ENCODE results near the gene LUZP1.

Gene LUZP1

DNA sequence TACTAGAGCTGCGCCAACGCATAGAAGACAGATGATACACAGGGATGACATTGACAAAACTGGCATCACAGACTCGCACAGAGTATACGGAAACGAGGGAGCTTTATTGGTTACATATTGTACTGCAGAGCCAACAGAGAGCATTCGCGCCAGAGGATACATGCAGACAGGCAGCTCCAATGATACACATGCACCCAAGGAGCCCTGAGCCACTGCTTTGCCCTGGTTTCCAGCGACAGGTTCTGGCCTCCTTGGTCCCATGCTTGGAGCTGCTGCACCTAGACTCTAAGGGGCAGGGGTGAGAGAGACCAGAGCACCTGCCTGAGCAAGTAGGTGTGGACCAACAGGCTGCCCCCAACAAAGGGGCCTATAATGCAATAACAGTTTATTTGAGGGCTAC is 83.8 kb downstream of the LUZP1 start:
- no peak for DNase-seq (ENCODE audit: low spot score)

DNA sequence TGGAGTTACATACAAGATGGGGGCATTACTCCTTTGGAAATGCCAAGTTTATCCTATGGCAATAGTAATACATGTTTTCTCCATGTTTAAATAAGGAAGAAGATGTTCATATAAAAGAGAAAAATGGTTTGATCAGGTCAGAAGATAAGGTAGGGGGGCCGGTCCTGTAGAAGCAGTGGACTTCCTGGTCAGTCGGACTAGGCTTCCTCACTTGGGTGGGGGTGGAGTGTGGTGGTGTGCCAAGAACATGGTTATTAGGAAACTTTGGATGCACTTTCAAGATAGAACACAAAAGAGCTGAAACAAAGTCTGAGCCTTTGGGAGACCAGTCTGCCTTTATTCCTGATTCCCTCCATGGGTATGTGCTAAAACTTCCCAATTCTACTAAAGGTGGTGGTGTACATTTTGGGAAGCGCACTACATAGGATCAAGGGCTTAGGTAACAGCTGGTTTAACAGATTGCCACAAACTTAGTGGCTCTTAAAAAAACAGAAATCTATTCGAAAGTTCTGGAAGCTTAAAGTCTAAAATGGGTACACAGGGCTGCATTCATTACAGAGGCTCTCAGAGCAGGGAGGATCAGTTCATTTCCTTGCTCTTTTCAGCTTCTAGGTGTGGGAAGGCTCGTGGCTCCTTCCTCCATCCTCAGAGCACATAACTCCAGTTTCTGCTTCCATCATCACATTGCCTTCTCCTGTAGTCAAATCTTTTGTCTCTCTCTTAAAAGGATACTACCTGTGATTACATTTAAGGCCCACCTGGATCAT is 84.8 kb downstream of the LUZP1 start:
- no peak for DNase-seq (ENCODE audit: low spot score)

- DNase-seq (ENCODE audit: low spot score), result no peak
These were observed 87.3 kb downstream of the LUZP1 start for GRCh38 chr1:23081376-23081775.

DNA sequence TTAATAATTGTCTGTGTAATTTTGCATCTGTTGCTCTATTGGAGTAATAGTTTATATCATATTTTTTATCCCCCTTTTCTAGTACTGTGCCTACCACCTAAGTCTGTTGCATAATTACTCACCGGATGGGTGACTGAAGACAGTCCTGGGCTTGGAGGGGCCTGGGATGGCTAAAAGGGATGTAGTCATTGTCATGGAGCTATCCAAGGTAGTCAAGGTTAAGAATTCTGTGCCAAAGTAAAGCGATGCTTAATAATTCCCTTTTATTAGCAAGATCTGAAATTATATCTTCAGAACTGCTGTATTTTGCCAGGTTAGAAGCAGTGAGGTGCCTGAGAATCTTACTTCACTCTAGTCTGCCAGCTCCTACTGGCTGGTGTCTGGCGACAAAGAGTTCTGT is 87.8 kb downstream of the LUZP1 start:
- no peak for DNase-seq (ENCODE audit: low spot score)

DNA sequence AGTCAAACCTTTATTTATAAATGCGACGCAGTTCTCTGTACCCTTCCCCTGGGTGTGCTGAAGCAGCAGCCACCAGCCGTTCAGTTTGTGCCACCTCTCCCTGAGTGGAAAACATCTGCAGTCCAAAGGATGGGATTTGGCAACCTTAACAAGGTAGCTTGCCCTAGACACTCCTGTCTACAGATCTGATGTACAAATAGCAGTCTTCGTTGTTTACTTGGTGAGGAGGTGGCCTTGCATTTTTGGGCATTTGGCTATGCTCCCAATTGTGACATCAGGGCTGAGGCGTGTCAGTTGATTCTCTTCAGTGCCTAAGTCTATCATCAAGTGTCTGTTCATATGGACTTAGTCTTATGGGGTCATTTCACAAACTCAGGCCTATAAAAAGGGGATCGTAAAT is 89.6 kb downstream of the LUZP1 start:
- DNase-seq (ENCODE audit: low spot score), result no peak

- no peak for DNase-seq (ENCODE audit: low spot score)
These were observed 94.6 kb downstream of the LUZP1 start for GRCh38 chr1:23074012-23074411.

- DNase-seq (ENCODE audit: low spot score), result no peak
These were observed 99.0 kb downstream of the LUZP1 start for GRCh38 chr1:23069675-23070074.

GRCh38 chr1:23069149-23069548 is 99.5 kb downstream of the LUZP1 start:
- DNase-seq (ENCODE audit: low spot score), result no peak

DNA sequence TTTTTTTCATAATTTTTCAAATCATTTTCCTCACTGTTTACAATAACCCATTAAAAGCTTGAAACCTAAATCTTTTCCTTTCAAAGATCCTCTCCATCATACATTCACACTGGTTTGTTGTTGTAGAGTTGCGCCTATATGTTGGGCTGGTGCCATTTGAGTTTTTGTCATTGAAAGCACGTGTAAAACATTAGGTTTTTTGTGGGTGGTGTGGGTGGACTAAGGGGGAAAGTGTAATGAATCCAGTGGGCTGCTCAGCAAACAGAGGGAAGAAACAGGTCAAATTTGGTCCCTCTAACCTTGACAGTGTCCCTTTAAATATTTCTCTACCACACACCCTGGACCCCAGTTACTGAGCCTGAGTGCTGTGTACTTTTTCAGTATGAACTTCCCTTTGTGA is 102.6 kb downstream of the LUZP1 start:
- no peak for DNase-seq (ENCODE audit: low spot score)

- no peak for DNase-seq (ENCODE audit: low spot score)
These were observed 103.3 kb downstream of the LUZP1 start for GRCh38 chr1:23065385-23065784.

- DNase-seq (ENCODE audit: low spot score), result no peak
These were observed 106.4 kb downstream of the LUZP1 start for GRCh38 chr1:23062271-23062670.

- no peak for DNase-seq (ENCODE audit: low spot score)
These were observed 111.4 kb downstream of the LUZP1 start for GRCh38 chr1:23057301-23057700.

DNA sequence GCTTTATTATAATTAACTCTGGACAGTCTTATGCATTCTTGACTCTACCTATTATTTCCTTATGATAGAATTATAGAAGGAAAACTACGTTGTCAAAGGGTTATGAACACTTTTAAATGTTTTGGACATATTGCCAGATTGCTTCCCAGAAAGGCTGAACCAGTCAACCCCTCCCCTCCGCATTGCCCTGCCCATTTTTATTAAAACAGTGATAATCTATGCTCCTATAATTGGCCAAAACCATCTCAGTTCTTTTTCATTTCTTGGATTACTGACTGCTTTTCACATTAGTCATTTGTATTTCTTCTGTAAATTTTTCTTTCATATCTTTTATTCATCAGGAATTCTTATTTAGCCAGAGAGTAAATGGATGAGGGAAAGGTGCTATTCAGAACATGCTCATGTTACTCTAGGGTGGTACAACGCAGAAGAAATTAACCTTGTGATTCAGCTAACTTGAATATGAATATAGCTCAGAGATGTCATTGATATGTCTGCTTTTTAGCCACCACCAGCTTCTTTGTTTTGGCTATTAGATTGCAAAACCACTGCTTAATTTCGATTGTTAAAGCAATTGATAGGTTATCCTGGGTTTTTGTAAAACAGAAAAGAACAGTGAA is 117.3 kb downstream of the LUZP1 start:
- DNase-seq (ENCODE audit: low spot score), result no peak

DNA sequence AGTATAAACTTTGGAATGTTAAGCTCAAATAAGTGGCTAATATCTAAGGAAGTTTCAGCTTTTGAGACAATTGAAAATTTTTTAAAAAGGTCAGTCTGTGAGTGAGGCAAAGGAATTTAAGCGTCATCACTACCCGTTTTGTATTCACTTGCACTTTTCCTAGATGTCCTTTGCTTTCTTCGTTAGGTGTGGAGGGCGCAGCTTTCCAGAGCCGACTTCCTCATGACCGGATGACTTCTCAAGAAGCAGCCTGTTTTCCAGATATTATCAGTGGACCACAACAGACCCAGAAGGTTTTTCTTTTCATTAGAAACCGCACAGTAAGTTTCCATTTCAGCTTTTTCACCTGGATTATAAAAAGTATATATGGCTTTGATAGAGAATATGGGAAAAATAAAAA is 118.5 kb downstream of the LUZP1 start:
- DNase-seq (ENCODE audit: low spot score), result no peak

- no peak for DNase-seq (ENCODE audit: low spot score)
These were observed 124.6 kb downstream of the LUZP1 start for GRCh38 chr1:23044035-23044434.

- no peak for DNase-seq (ENCODE audit: low spot score)
These were observed 128.1 kb downstream of the LUZP1 start for GRCh38 chr1:23040509-23040908.

- no peak for DNase-seq (ENCODE audit: low spot score)
These were observed 129.3 kb downstream of the LUZP1 start for GRCh38 chr1:23039308-23039826.

GRCh38 chr1:23037081-23037740 is 131.4 kb downstream of the LUZP1 start:
- DNase-seq (ENCODE audit: low spot score), result no peak

- DNase-seq (ENCODE audit: low spot score), result no peak
These were observed 132.7 kb downstream of the LUZP1 start for GRCh38 chr1:23035823-23036452.
